ENCODE measurements around the gene ADK.

Gene ADK

DNA sequence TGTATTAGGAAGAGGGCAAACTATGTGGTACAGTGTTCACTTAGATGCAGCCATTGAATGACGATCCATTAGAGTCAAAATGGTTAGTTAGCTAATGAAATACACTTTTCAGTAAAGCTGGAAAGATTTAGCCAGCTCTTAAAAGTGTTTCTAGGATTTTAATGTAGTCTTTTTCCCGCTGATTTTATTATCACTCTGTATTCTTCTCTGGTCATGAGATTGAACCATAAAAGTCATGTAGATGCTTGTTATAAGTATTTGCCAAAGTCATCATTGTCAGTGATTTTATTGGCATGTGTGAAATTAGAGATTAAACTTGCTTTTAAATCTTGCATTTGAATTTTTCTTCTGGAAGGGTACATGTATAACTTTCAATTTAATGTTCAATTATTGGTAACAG, 93.8 kb downstream of the ADK start:
- H3K36me3 ChIP-seq (ENCODE audit: insufficient read depth, low read length), result peaks cover 12% of the 10 kb centered on the region; the same call in 1 of the 2 replicates
- H3F3A ChIP-seq (ENCODE audit: low read depth), result no peaks in the 10 kb centered on the region
- H3K27me3 ChIP-seq (ENCODE audit: insufficient read depth, low read length, poor library complexity, severe bottlenecking), result no peaks in the 10 kb centered on the region
- H4K20me1 ChIP-seq (ENCODE audit: insufficient read depth, low read length, poor library complexity, severe bottlenecking), result no peaks in the 10 kb centered on the region
- H2AFZ ChIP-seq (ENCODE audit: low read length), result no peak overlapping the region
- TF ChIP-seq EZH2phosphoT487 (IDR thresholded peaks at IDR 0.05; ENCODE audit: borderline replicate concordance), result no peak
- TF ChIP-seq, protein P1, sequence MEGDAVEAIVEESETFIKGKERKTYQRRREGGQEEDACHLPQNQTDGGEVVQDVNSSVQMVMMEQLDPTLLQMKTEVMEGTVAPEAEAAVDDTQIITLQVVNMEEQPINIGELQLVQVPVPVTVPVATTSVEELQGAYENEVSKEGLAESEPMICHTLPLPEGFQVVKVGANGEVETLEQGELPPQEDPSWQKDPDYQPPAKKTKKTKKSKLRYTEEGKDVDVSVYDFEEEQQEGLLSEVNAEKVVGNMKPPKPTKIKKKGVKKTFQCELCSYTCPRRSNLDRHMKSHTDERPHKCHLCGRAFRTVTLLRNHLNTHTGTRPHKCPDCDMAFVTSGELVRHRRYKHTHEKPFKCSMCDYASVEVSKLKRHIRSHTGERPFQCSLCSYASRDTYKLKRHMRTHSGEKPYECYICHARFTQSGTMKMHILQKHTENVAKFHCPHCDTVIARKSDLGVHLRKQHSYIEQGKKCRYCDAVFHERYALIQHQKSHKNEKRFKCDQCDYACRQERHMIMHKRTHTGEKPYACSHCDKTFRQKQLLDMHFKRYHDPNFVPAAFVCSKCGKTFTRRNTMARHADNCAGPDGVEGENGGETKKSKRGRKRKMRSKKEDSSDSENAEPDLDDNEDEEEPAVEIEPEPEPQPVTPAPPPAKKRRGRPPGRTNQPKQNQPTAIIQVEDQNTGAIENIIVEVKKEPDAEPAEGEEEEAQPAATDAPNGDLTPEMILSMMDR (conservative IDR thresholded peaks at IDR 0.05; ENCODE audit: low read length), result no peak
- H3K4me3 ChIP-seq (ENCODE audit: low read length, poor library complexity, severe bottlenecking), result no peak overlapping the region
- H3K4me1 ChIP-seq (ENCODE audit: insufficient read depth, low read length, poor library complexity, severe bottlenecking), result no peaks in the 10 kb centered on the region
- H3K79me2 ChIP-seq (ENCODE audit: insufficient read depth, low read length), result no peaks in the 10 kb centered on the region
- H3K9me3 ChIP-seq (ENCODE audit: insufficient read depth, low read depth, low read length), result no peaks in the 10 kb centered on the region
- H3K9ac ChIP-seq (ENCODE audit: low read depth, low read length, poor library complexity, severe bottlenecking), result no peak overlapping the region
- H3K4me2 ChIP-seq (ENCODE audit: low read depth, low read length, poor library complexity, severe bottlenecking), result no peak overlapping the region
- no peaks in the 10 kb centered on the region for H3K9me2 ChIP-seq (replicated peaks; ENCODE audit: low read depth, low read length)

DNA sequence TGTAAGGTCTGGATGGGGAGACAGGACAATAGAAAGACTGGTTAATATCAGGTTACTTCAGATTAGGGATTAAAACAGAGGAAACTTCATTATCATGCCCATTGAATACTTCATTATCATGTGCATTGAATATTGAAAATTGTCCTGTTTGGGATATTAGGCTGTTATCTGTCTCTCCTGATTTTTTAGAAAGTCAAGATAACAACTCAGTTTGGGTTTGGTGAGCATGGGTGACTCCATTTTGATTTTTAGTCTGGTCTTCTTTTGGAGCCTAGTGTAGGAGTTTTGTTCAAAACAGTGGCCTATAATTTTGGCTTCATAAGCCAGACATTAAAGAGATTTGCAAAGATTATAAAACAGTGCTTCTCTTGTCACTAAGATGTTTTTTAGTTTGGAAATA, 95.5 kb downstream of the ADK start:
- Histone ChIP-seq H3K4me2 (ENCODE audit: low read depth, low read length, poor library complexity, severe bottlenecking) (no peak overlapping the region), H3K9me2 (replicated peaks; ENCODE audit: low read depth, low read length) (no peaks in the 10 kb centered on the region), H4K20me1 (ENCODE audit: insufficient read depth, low read length, poor library complexity, severe bottlenecking) (no peaks in the 10 kb centered on the region), H3K36me3 (ENCODE audit: insufficient read depth, low read length) (peaks cover 12% of the 10 kb centered on the region; the same call in 1 of the 2 replicates), H3K4me1 (ENCODE audit: insufficient read depth, low read length, poor library complexity, severe bottlenecking) (no peaks in the 10 kb centered on the region), H3K9ac (ENCODE audit: low read depth, low read length, poor library complexity, severe bottlenecking) (no peak overlapping the region), H3K9me3 (ENCODE audit: insufficient read depth, low read depth, low read length) (no peaks in the 10 kb centered on the region), H3F3A (ENCODE audit: low read depth) (no peaks in the 10 kb centered on the region), H3K79me2 (ENCODE audit: insufficient read depth, low read length) (no peaks in the 10 kb centered on the region), H3K27me3 (ENCODE audit: insufficient read depth, low read length, poor library complexity, severe bottlenecking) (no peaks in the 10 kb centered on the region), H2AFZ (ENCODE audit: low read length) (no peak overlapping the region), H3K4me3 (ENCODE audit: low read length, poor library complexity, severe bottlenecking) (no peak overlapping the region)
- no peak for TF ChIP-seq EZH2phosphoT487 (IDR thresholded peaks at IDR 0.05; ENCODE audit: borderline replicate concordance)
- TF ChIP-seq, protein P1 (conservative IDR thresholded peaks at IDR 0.05; ENCODE audit: low read length), result no peak

DNA sequence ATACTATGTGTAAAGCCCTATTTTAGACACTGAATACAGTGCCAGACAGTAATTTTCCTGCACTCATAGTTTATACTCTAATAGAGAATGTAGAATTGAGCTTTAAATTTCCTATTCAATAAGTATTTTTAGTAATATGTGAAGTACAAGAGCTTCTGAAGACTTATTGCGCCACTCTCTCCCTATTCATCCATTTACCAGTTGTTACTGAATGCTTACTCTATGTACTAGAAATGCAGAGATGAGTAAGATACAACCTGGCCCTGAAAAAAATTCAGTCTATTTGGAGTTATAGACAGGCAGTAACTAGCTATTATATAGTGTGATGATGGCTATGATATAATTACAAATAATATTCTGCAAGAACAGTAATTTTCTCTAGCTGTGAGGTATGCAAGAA, 98.8 kb downstream of the ADK start:
- TF ChIP-seq, protein P1 (conservative IDR thresholded peaks at IDR 0.05; ENCODE audit: low read length), result no peak
- no peak for TF ChIP-seq EZH2phosphoT487 (IDR thresholded peaks at IDR 0.05; ENCODE audit: borderline replicate concordance)
- Histone ChIP-seq H3K9ac (ENCODE audit: low read depth, low read length, poor library complexity, severe bottlenecking) (no peak overlapping the region), H3K9me2 (replicated peaks; ENCODE audit: low read depth, low read length) (no peaks in the 10 kb centered on the region), H3K4me2 (ENCODE audit: low read depth, low read length, poor library complexity, severe bottlenecking) (no peak overlapping the region), H4K20me1 (ENCODE audit: insufficient read depth, low read length, poor library complexity, severe bottlenecking) (no peaks in the 10 kb centered on the region), H3K36me3 (ENCODE audit: insufficient read depth, low read length) (no peaks in the 10 kb centered on the region), H3K9me3 (ENCODE audit: insufficient read depth, low read depth, low read length) (no peaks in the 10 kb centered on the region), H3K4me3 (ENCODE audit: low read length, poor library complexity, severe bottlenecking) (no peak overlapping the region), H3K79me2 (ENCODE audit: insufficient read depth, low read length) (no peaks in the 10 kb centered on the region), H3F3A (ENCODE audit: low read depth) (no peaks in the 10 kb centered on the region), H3K4me1 (ENCODE audit: insufficient read depth, low read length, poor library complexity, severe bottlenecking) (no peaks in the 10 kb centered on the region), H2AFZ (ENCODE audit: low read length) (no peak overlapping the region), H3K27me3 (ENCODE audit: insufficient read depth, low read length, poor library complexity, severe bottlenecking) (no peaks in the 10 kb centered on the region)

Measured in Loucy (cell line).